GM20431 (cell line): ENCODE results near the gene MAST4.

ENCODE experiments used
- in situ Hi-C: fragments of 300-500 bp; cut with MseI, MboI; formaldehyde crosslinking; loops from one replicate; pipeline ENCODE4 v1.15.0; 2020; ENCODE audit warnings: low sequenced_read_pairs; ENCODE audit not compliant: unreplicated experiment

MAST4 gene

DNA sequence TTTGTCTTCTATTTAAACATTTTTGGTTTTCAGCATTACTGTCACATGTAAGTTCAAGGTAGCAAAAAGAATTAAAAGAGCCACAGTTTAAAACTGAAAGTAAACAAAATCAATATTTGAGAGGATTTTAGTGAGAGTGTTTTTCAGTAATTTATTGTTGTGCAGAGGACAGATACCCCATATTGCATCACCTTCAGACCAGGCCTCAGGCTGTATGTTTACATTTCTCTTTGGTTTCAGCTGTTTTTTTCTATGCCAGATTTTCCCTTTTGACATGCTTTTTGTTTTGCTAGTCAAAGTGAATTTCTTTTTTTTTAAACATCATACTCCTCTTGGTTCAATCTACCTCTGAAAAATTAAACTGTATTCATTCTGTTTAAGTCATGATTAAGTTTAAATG lies 47.2 kb downstream of the MAST4 start:
- in situ Hi-C loops = no loop called here

DNA sequence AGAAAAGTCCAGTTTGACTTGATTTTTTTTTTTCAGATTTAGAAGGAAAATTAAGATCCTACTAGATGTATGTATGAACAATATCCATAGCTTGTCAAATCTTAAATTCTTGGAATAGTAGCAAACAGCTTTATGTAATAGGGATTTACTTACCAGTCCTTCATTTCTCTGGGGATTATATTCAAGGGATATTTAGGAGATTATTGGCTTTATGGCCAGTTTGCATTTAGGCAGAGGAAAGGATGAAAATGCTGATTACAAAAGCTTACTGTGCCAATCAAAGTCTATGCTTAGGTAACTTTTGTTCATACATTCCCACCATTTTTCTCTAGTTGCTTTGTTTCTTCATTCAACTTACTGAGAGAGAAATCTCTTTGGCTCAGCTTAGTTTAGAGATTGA lies 47.9 kb downstream of the MAST4 start:
- in situ Hi-C loops = no loop called here

DNA sequence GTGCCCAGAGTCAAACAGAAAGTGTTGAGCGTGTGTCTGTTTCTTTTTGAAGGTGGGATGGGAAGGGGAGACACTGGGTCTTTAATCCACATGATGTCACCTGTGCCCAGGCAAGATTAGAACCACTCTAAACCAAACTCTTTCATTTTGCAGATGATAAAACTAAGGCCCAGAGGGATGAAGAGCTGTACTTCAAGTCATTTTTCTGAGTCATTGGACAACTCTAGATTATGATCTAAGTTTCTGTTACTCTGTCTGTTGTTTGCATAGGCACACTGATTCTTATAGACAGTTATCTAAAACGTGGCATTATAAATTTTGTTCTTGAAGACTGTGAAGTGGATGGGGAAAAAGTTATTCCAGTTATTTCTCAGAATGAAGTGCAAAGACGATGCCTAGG lies 48.8 kb downstream of the MAST4 start:
- in situ Hi-C loops = no loop called here

DNA sequence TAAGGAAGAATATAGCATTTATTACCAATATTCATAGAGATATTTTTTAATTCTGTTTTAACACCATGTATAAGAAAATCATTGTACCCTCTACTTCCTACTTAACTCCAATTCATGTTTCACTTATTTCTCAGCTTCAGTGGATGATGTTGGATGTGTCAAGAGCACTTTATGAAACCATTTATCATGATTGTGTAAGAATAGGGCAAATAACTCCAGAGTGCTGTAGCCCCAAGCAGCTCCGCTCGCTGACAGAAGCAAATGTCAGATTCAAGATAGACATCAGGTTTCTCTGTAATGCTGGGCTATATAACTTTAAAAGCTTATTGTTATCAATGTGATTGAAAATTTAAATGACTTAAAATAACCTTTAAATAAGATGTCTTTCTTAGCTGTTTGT lies 50.4 kb downstream of the MAST4 start:
- in situ Hi-C loops = no loop called here

DNA sequence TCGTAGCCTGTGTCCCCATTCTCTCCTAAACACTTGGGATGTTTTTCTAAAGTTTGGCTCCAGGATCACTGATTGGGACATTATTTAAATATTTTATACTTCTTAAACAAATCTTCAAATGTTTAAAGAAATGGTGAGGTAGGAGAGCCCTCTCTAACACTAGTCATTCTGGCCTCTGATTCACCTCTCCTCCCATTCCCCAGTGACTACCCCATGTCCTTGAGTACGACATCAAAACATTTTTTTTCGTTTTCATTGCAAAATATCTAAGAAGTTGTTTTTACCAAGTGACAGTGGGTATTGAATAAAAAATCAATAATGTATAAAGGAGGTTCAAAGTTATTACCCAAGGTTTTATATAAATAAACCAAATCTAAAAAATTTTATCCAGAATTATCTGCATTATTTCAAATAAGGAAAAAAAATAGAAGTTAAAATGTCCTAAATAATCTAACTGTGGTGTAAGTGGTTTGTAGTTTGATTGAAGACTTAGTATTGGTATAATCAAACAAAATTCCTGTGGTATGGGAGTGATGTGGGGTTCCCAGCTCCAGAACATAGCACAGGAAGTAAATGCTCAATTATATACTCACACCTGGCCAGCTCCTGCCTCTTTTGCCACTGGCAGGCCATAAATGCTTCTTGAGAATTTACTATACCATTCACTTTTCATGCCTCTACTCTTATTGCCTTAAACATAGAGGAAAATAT lies 51.1 kb downstream of the MAST4 start:
- in situ Hi-C loops = no loop called here

DNA sequence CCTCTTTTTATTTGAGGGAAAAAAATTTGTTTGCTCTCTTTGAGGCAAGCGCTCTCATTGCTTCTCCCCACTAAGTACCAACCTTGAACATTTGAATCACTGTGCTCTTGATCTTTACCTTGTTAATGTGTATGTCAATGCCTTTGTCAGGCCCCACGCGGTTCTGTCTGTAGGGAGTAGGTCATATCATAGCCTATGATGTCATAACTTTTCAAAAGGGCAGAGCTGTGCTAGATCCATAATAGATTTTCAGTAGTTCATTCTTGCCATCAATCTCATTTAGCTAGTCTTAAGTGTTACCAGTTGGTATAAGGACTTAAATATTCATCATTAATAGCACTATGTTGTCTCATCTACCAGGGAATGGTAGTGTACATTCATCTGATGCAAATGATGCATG lies 56.6 kb downstream of the MAST4 start:
- in situ Hi-C loops = no loop called here

DNA sequence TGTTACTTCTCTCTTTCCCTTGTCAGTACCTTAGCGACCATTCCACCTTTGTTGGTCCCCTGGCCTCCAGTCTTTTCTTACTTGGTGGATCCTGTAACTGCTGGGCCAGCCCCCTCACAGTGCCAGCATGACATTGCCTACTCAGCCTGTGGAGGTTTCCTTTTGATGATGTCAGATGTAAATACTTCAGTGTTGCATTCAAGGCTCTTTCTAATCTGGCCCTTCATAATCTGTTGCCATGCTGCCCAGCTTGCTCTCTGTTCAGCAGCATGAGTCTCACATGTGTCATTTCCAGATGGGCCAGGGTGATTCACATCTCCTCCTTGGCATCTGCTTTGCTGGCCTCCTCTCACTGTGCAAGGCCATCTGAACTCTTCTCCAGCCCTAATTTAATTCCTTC lies 57.1 kb downstream of the MAST4 start:
- in situ Hi-C loops = no loop called here

DNA sequence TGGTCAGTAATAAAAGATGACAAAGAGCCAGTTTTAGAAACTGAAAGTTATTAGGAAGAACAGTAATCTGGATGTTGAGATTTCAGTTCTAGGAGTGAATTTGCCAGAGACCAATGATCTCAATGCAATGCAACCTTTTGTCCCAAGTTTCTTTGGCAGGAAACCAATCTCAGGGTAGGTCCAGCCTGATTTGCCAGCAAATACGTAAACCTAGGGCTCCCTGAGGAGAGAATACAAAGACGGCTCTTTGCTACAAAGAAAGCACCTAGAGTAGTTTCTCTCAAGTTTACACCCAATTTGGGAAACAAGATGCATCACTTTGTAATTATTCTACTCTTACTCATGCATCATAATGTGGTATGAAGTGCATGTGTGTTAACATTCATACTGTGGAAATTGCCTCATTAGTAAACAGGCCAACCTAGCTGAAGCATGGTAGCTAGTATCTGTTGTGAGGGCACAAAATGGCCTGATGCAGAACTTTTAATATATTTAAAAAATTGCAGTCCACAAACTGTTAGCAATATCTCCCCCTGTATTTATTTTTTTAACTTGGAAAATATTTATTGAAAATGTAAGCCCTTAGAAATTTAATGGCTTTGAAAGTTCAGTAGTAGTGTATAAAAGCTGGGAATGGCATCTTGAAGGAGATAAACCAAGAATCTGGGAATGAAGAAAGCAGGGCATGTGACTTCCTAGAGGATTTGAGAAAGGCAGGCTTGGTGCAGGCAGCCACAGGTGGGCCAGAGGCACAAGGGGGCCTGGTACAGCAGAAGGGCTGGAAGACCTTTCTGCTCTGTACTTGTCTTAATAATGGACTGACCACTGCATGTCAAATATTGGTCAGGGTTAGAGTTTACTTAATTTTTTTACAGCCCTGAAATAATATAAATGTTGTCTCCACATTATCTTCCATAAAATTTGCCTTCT lies 59.5 kb downstream of the MAST4 start:
- in situ Hi-C loops = no loop called here

DNA sequence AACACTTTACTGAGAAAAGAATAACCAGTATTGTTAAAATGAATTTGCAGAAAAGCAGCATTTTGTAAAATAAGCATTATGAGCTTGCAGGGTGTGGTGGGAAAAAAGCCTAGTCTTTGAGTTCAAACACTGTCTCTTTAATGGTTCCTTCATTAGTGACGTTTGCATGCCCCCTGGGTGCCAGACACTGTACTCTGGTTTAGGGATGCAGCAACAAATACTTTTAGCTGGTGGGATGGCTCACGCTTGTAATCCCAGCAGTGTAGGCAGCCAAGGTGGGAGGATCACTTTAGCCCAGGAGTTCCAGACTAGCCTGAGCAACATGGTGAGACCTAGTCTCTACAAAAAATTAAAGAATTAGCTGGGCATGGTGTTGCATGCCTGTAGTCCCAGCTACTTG lies 62.3 kb downstream of the MAST4 start:
- in situ Hi-C loops = no loop called here

DNA sequence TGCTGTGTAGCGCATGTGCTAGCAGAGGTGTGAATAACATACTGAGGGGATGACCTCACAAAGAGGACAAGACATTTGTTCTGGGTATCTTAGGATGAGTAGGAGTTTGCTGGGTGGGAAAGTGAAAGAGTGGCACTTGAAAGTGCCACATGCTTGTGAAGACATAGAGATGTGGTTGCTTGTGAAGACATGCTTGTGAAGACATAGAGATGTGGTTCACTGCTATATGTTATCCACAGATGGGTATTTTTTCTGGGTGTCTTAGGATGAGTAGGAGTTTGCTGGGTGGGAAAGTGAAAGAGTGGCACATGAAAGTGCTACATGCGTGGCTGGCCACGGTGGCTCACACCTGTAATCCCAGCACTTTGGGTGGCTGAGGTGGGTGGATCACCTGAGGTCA lies 63.6 kb downstream of the MAST4 start:
- in situ Hi-C loops = no loop called here

DNA sequence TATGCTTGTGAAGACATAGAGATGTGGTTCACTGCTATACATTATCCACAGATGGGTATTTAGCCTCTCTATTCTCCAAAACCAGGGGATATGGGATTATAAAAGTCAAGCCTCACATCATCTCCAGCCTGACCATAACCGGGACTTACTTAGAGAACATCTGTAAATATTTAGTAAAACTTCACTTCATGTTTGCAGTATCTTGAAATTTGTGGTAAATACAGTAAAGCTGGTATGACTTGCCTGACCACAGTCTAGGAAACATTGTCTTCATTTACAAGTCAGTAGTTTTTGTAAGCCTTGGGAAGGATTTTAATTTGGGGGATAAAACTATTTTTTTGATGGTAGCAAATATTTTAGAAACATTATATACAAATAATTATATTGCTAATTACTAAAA lies 64.2 kb downstream of the MAST4 start:
- in situ Hi-C loops = no loop called here

DNA sequence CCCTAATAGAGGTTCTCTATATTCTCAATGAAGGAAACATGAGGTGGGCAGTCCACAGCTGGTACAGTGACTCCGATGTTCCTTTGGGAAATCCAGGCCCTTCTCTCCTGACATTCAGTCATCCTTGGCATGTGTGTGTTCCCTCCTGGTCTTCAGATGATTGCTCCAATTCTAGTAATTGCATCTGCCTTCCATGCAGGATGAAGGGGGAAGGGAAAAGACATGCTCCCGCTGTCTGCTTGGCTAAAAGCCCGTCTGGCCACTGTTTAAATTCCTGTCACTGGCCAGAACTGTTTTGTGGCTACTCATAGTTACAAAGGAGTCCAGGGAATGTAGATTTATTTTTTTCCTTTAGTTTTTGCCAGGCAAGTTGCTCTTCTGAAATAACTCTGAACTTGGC lies 65.0 kb downstream of the MAST4 start:
- in situ Hi-C loops = no loop called here

DNA sequence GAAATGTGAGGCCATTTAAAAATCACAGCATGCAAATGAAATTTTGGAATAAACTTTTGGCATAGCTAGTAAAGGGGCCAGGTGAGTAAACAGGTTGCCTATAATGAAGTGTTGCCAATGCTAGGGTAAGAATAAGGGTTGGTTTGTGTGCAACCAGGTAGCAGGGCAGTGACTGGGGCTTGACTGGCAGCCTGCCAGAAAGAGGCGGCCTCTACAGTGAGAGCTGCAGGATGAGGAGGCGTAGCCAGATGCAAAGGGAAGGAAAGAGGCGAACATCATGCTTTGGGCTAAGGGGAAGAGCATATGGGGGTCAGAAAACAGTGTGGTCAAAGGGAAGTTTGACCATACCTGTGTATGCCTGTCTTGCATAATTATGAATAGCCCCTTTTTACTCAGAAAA lies 70.6 kb downstream of the MAST4 start:
- in situ Hi-C loops = no loop called here

DNA sequence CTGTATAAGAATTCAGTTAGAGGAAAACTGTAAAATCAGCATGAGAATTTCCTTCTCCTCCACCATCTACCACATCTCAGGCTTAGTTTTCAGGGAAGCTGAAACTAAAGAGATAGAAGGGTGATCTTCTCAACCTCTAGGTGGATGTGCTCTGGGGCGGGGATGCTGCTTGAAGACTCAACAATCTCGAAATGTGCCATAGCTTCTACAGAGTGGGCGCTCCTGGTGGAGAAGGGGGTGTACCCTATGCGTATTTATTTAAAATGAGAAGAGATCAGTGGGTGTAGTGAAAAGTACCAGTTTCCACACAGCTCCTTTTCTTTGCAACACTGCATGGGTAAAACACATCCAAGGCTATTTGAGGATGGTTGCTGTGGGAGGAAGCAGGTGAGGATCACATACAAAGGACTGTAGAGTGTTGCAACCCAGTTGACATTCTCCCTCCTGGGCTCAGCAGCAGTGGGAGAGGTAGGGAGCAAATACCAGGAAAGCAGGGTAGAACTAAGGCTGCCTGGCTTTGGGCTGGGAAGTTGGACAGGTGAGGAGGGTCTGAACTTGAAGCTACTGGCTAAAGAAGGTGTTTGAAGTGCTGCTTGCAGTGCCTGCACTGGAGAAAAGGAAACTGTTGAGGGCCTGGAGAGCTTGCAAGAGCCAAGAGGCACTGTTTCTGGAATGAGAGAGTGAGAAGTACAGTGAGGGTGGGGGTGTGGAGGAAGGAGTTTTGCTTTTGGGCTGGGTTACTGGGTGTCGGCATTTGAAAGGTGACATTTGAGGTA lies 73.1 kb downstream of the MAST4 start:
- in situ Hi-C loops = no loop called here

DNA sequence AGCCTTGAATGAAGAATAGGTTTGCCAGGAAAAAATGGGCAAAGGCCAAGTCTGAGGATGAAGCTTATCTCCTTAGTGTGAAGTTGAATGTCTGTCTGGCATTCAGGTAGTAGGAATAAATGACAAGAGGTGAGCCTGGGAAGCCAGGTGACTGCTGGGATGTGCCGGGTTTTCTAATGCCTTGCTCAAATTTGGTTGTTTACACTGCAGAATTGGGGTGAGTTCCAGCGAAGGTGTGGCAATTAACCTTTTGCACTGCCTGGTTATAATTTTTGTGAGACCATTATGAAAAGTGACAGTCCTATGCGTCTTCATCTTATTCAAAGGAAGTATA lies 73.6 kb downstream of the MAST4 start:
- in situ Hi-C loops = no loop called here

DNA sequence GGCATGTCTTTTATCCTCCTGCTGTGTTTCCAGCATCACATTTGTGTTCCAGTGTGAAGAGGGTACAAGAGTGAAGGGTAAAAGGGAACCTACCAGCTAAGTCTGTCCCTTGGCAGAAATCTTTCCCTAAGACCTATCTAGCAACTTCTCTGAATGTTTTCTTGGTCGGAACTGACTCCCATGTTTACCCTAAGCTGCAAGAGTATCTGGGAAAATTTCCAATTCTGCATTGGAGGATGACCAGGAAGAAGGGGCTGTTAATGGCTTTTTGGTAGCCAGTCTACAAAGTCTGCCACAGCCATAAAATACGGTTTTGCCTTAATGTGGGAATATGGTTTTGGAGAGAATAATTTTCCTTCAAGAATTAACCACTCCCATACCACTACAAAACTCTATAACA lies 75.1 kb downstream of the MAST4 start:
- in situ Hi-C loops = no loop called here

DNA sequence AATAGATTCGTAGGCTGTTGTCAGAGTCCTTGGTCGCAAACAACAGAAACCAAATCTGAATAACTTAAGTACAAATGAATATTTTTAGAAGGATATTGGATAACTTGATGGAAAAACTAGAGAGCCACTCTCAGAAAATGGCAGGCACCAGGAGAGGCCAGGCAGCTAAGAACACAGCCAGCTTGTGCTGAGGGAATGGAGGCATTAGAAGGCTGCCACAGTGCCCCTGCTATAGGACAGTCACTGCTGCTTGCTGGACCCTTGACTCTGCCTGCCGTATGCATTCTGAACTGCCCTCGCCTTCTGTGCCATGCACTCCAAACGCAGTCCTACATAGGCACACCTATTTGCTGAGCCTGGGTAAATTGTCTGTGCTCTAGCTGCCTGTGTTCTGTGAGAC lies 78.6 kb downstream of the MAST4 start:
- in situ Hi-C loops = no loop called here

DNA sequence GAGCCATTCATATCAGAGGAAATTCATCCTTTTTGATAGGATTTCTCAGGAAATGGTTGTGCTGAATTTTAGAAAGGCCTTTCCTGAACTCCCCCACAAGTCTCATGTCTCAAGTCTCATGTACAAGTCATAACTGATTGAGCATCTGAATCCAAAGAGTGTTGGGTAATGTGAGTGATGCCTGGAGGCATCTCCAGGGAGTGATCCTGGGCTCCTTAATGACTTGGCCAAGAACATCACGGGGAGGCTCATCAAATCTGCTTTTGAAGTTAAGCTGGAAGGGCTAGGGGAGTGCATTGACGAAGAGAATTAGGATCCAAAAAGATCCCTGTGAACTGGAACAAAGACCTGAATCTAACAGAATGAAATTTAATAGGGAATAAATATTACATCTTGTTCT lies 79.2 kb downstream of the MAST4 start:
- in situ Hi-C loops = no loop called here

DNA sequence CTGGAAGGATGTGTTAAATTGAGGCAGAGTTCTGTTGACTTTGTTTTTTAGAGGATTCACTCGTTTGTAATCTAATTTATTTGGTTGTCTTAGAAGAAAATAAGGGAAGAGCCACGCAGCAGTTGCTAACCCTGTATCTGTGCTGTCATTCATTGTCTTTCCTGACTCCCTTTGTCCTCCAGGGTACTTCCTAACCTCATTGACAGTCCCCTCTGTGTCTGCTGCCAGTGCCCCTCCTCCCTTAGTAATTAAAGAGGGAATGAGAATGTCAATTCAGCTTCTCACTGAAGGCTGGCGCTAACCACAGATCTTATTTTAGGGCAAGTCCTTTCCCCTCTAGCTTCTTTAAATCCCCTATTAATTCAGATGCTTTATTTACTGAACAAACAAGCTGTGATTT lies 84.0 kb downstream of the MAST4 start:
- in situ Hi-C loops = no loop called here

DNA sequence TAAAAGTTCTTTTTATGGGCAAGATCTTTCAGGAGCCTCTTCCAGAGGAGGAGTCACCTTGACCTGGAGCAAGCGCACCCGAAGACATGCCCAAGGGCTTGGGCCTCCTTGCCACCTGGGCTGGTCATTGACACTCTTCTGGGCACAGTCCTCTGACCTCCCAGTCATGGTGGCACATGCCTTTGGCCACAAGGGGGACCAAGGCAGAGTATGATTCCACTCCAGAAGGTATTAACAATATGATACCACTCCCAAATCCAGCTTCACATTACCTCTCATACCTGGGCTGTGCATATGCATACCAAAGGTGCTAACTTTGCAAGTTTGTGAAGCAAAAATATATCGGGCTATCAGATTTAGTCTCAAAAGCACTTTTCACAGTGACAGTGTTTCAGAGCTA lies 84.6 kb downstream of the MAST4 start:
- in situ Hi-C loops = no loop called here

DNA sequence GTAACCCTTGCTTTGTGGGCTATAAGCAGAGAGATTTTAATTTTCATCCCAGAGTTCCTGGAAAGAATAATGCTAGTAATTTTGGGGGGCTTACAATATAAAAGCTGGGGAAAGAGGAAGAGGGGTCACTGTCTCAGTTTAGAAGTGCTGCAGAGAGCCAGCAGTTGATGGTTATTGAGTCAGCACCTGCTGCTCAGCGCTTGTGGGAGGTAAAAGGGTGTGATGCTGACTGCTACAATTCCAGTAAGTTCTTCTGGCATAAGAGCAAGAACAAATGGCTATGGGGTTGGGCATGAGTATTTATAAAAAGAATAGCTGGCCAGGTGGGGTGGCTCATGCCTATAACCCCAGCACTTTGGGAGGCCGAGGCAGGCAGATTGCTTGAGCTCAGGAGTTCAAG lies 88.5 kb downstream of the MAST4 start:
- in situ Hi-C loops = no loop called here
